IMR-90 (cell line): ENCODE measurements around the gene RAPGEF1. TPM values are rescaled to one million over a fixed set of nuclear protein-coding genes. Genes with fewer than 3 reads are reported as not detected.
A peak's percentile ranks its signal among the peaks of the same experiment; 100 is the strongest.

Experiments
- ATAC-seq: fragments of 200-7000 bp; cut with Tn5 transposase; 2 replicates; pipeline ENCODE4 v1.9.1; 2020; ENCODE audit warnings: low read depth, mild to moderate bottlenecking, moderate library complexity
- BruUV-seq: library from RNA; stranded (reverse); fragments of 400-500 nt; replicated peaks from 2 replicates; lab custom pipeline; 2021; lab: Mats Ljungman, UMichigan
- CTCF ChIA-PET: fragments of 300-600 bp; formaldehyde crosslinking; extraction: SDS; loops from one replicate; lab custom pipeline; 2021; ENCODE audit warnings: antibody characterized with exemption; lab: Yijun Ruan, JAX
- POLR2A ChIA-PET: fragments of 300-600 bp; sonication (Branson Sonifier 250); formaldehyde crosslinking; loops from one replicate; lab custom pipeline; 2022; ENCODE audit warnings: antibody characterized with exemption; ENCODE audit not compliant: unreplicated experiment; lab: Charles Lee
- DNase-seq: peaks from one replicate; pipeline ENCODE4 v3.0.0; 2013
- H2AFZ ChIP-seq: replicated peaks from 2 replicates; pipeline ENCODE3; 2013; ENCODE audit warnings: low read length, mild to moderate bottlenecking; ENCODE audit not compliant: poor library complexity
- H2AK5ac ChIP-seq: 2 replicates; pipeline ENCODE4 v1.6.1; 2013; ENCODE audit warnings: low read depth, low read length, inconsistent platforms
- H2AK9ac ChIP-seq: replicated peaks from 2 replicates; pipeline ENCODE3; 2013; ENCODE audit warnings: mild to moderate bottlenecking, low read depth, low read length, moderate library complexity; ENCODE audit not compliant: poor library complexity
- H2BK120ac ChIP-seq: 2 replicates; pipeline ENCODE4 v1.6.1; 2013; ENCODE audit warnings: low read depth, low read length, inconsistent platforms
- H2BK15ac ChIP-seq: 3 replicates; pipeline ENCODE4 v1.6.1; 2013; ENCODE audit warnings: low read depth, low read length, inconsistent platforms
- H2BK20ac ChIP-seq: 2 replicates; pipeline ENCODE4 v1.6.1; 2013; ENCODE audit warnings: low read depth, mild to moderate bottlenecking, inconsistent platforms, low read length, moderate library complexity
- H2BK5ac ChIP-seq: 2 replicates; pipeline ENCODE4 v1.6.1; 2013; ENCODE audit warnings: mild to moderate bottlenecking, low read depth, low read length, inconsistent platforms; ENCODE audit not compliant: poor library complexity, severe bottlenecking
- H3K14ac ChIP-seq: replicated peaks from 2 replicates; pipeline ENCODE4 v1.6.1; 2013; ENCODE audit warnings: low read depth, low read length, inconsistent platforms
- H3K18ac ChIP-seq: 2 replicates; pipeline ENCODE4 v1.6.1; 2013; ENCODE audit warnings: low read depth, low read length, control low read depth
- H3K23ac ChIP-seq: 2 replicates; pipeline ENCODE4 v1.6.1; 2013; ENCODE audit warnings: low read depth, low read length, inconsistent platforms
- H3K27ac ChIP-seq: 2 replicates; pipeline ENCODE4 v1.5.1; 2013; ENCODE audit warnings: mild to moderate bottlenecking, control low read depth, low read length; ENCODE audit not compliant: insufficient read depth
- H3K27me3 ChIP-seq: 2 replicates; pipeline ENCODE4 v1.6.1; 2013; ENCODE audit warnings: low read length; ENCODE audit not compliant: control insufficient read depth, insufficient read depth
- H3K36me3 ChIP-seq: 2 replicates; pipeline ENCODE4 v1.6.1; 2013; ENCODE audit warnings: low read length, mixed read lengths; ENCODE audit not compliant: control insufficient read depth, insufficient read depth
- H3K4ac ChIP-seq: 2 replicates; pipeline ENCODE4 v1.6.1; 2013; ENCODE audit warnings: low read depth, low read length, inconsistent platforms
- H3K4me1 ChIP-seq: 2 replicates; pipeline ENCODE4 v1.6.1; 2013; ENCODE audit warnings: low read length, mixed read lengths; ENCODE audit not compliant: control insufficient read depth, insufficient read depth
- H3K4me2 ChIP-seq: 2 replicates; pipeline ENCODE4 v1.6.1; 2013; ENCODE audit warnings: low read depth, mild to moderate bottlenecking, control low read depth, low read length, moderate library complexity
- H3K4me3 ChIP-seq: 2 replicates; pipeline ENCODE4 v1.5.1; 2013; ENCODE audit warnings: low read depth, mild to moderate bottlenecking, control low read depth, low read length, moderate library complexity; ENCODE audit not compliant: insufficient read depth
- H3K56ac ChIP-seq: 2 replicates; pipeline ENCODE4 v1.6.1; 2013; ENCODE audit warnings: low read length, inconsistent platforms; ENCODE audit not compliant: insufficient read depth; ENCODE audit errors: extremely low read depth
- H3K79me1 ChIP-seq, 2 experiments: 2 replicates each; pipeline ENCODE4 v1.6.1; 2013; ENCODE audit warnings: low read length in 2 of 2, inconsistent platforms in 1 of 2, low read depth in 1 of 2
- H3K9ac ChIP-seq: 2 replicates; pipeline ENCODE4 v1.6.1; 2013; ENCODE audit warnings: low read depth, low read length, control low read depth
- H3K9me1 ChIP-seq: 2 replicates; pipeline ENCODE4 v1.6.1; 2013; ENCODE audit warnings: low read length, inconsistent platforms; ENCODE audit not compliant: insufficient read depth
- H3K9me3 ChIP-seq: 2 replicates; pipeline ENCODE4 v1.6.1; 2013; ENCODE audit warnings: low read length; ENCODE audit not compliant: control insufficient read depth, insufficient read depth
- H4K20me1 ChIP-seq: 2 replicates; pipeline ENCODE4 v1.6.1; 2013; ENCODE audit warnings: low read length, inconsistent platforms; ENCODE audit not compliant: insufficient read depth
- H4K5ac ChIP-seq: 2 replicates; pipeline ENCODE4 v1.6.1; 2013; ENCODE audit warnings: mild to moderate bottlenecking, low read depth, low read length, control low read depth
- H4K8ac ChIP-seq, 2 experiments: 2 replicates each; pipeline ENCODE4 v1.6.1; 2013; ENCODE audit warnings: low read depth in 2 of 2, low read length in 2 of 2, control low read depth in 1 of 2, inconsistent platforms in 1 of 2
- H4K91ac ChIP-seq: 2 replicates; pipeline ENCODE4 v1.6.1; 2013; ENCODE audit warnings: low read depth, low read length, inconsistent platforms; ENCODE audit not compliant: insufficient read depth
- BHLHE40 ChIP-seq: fragments of 150-350 bp; IDR thresholded peaks from 2 replicates; pipeline ENCODE4 v1.6.1; 2016; ENCODE audit warnings: mild to moderate bottlenecking, low read depth, low read length
- CEBPB ChIP-seq: IDR thresholded peaks from 2 replicates; pipeline ENCODE4 v1.6.1; 2012; ENCODE audit warnings: low read depth, low read length, improper control_type of control experiment
- CHD1 ChIP-seq: IDR thresholded peaks from 2 replicates; pipeline ENCODE4 v1.6.1; 2012; ENCODE audit warnings: low read depth, low read length, improper control_type of control experiment
- FOS ChIP-seq: fragments of 150-350 bp; IDR thresholded peaks from 2 replicates; pipeline ENCODE4 v1.6.1; 2016; ENCODE audit warnings: low read depth, low read length
- MAFK ChIP-seq: IDR thresholded peaks from 2 replicates; pipeline ENCODE4 v1.6.1; 2012; ENCODE audit warnings: low read depth, low read length, improper control_type of control experiment
- MAZ ChIP-seq: IDR thresholded peaks from 2 replicates; pipeline ENCODE4 v1.6.1; 2012; ENCODE audit warnings: low read depth, mild to moderate bottlenecking, low read length, improper control_type of control experiment, moderate library complexity, borderline replicate concordance
- NFE2L2 ChIP-seq: fragments of 150-350 bp; IDR thresholded peaks from 2 replicates; pipeline ENCODE4 v1.6.1; 2016; ENCODE audit warnings: low read depth, mild to moderate bottlenecking, low read length
- POLR2A ChIP-seq: IDR thresholded peaks from 2 replicates; pipeline ENCODE4 v1.6.1; 2012; ENCODE audit warnings: mild to moderate bottlenecking, low read depth, low read length
- RAD21 ChIP-seq: IDR thresholded peaks from 2 replicates; pipeline ENCODE4 v1.6.1; 2012; ENCODE audit warnings: low read length, improper control_type of control experiment
- RCOR1 ChIP-seq: IDR thresholded peaks from 2 replicates; pipeline ENCODE4 v1.6.1; 2012; ENCODE audit warnings: mild to moderate bottlenecking, low read length, improper control_type of control experiment; ENCODE audit not compliant: insufficient replicate concordance
- RFX5 ChIP-seq: IDR thresholded peaks from 2 replicates; pipeline ENCODE4 v1.8.0; 2012; ENCODE audit warnings: low read depth, mild to moderate bottlenecking, low read length, moderate library complexity
- SMC3 ChIP-seq: fragments of 150-350 bp; IDR thresholded peaks from 2 replicates; pipeline ENCODE4 v1.6.1; 2016; ENCODE audit warnings: low read depth, mild to moderate bottlenecking, antibody characterized with exemption, low read length, moderate library complexity
- WGBS, 2 experiments: methylation state at CpG; one replicate each; pipeline versions ENCODE4 v1.1.5 to v1.1.7; 2013; ENCODE audit warnings: missing lambda C conversion rate in 2 of 2; ENCODE audit not compliant: insufficient read length in 1 of 2; ENCODE audit errors: extremely low coverage in 2 of 2; 5-methylcytosine and 5-hydroxymethylcytosine counted together
- dilution Hi-C: fragments of 300-500 bp; cut with HindIII; formaldehyde crosslinking; loops from one replicate; pipeline ENCODE4 v1.14.3; 2018; ENCODE audit warnings: low sequenced_read_pairs; ENCODE audit not compliant: unreplicated experiment
- in situ Hi-C: fragments of 300-500 bp; cut with MboI; formaldehyde crosslinking; loops from 3 replicates; pipeline ENCODE4 v1.14.3; 2019; ENCODE audit warnings: low sequenced_read_pairs, inconsistent platforms, mixed read lengths
- intact Hi-C: fragments of 100-400 bp; cut with micrococcal nuclease; formaldehyde crosslinking; loops from 2 replicates; pipeline ENCODE4 v1.10.0; 2022
- polyA plus RNA-seq, 3 experiments: library from polyadenylated mRNA; depleted of rRNA; stranded (reverse); fragments of >200 nt; gene quantifications; 2 replicates each; pipeline ENCODE4 v1.2.3, GENCODE V29; 2012; ENCODE audit warnings: low replicate concordance in 1 of 3
- total RNA-seq: library from RNA; depleted of rRNA; stranded (reverse); fragments of >200 nt; gene quantifications from 2 replicates; pipeline ENCODE4 v1.2.3, GENCODE V29; 2012
- TF ChIP-seq, protein P1 (sequence below): fragments of 150-350 bp; IDR thresholded peaks from 2 replicates; pipeline ENCODE4 v1.6.1; 2017; ENCODE audit warnings: mild to moderate bottlenecking, antibody characterized with exemption, low read length, low read depth
- TF ChIP-seq, protein P2 (sequence below): fragments of 150-350 bp; IDR thresholded peaks from 2 replicates; pipeline ENCODE4 v1.6.1; 2016; ENCODE audit warnings: low read depth, mild to moderate bottlenecking, low read length, moderate library complexity, borderline replicate concordance

RAPGEF1 gene
- total and polyA plus RNA-seq, 2 of the 4 experiments (the other 2 are of a cell fraction): 13.1 to 22.3 TPM

DNA sequence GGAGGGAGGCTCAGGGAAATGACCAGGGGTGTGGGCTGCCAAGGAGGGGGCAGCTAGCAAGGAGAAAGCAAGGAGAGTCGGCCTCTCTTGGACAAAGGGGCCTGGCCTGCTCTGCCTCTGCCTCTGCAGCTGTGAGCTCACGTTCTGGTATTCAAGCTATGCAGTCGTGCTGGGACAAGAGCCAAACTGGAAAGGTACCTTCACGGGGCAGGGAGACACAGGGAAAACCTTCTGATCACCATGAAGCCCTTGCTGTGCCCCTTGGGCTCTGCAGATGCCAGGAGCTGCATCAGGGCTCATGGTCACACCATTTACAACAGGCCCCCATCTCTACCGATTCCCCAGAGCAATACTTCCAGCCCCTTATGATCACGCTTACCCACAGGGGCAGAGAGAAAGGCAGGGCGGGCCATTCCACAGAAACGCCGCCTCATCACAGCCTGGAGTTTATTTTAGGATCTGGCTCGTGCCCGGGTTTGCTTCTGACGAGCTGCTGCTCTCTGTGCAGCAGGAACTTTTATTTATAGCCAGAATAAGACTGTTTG lies 131.3 kb downstream of the RAPGEF1 start:
- ChIA-PET POLR2A (no interaction called here), CTCF (interaction anchor here (1.1 to 2.2 kb wide), 2 partner anchors 68 to 132 kb away, joined by 3 to 9 read pairs; no protein-coding TSS in a partner anchor)
- DNase-seq (peak; percentile 87), ATAC-seq (peak; percentile 88)
- in situ Hi-C loops: no loop called here
- H3K36me3 ChIP-seq: peaks cover 3% of the 10 kb centered on the region
- peak overlapping the region; percentile 97 for H3K4ac ChIP-seq
- H3K4me2 ChIP-seq: peak overlapping the region; percentile 63
- peak overlapping the region; percentile 96 for H4K91ac ChIP-seq
- peak overlapping the region; percentile 92 for H2AK9ac ChIP-seq
- peak overlapping the region; percentile 93 for H3K23ac ChIP-seq
- H3K56ac ChIP-seq: peak overlapping the region; percentile 80
- no peaks in the 10 kb centered on the region for H3K9me3 ChIP-seq
- peak overlapping the region; percentile 64 for H3K18ac ChIP-seq
- peak overlapping the region; percentile 78 for H3K27ac ChIP-seq
- H4K8ac ChIP-seq: peak overlapping the region; percentile 6 to 90; a peak in 3 of 4 replicates
- no TSS peak for BruUV-seq
- peaks cover 39% of the 10 kb centered on the region for H3K9me1 ChIP-seq
- no peaks in the 10 kb centered on the region for H3K27me3 ChIP-seq
- H3K4me1 ChIP-seq: peaks cover 35% of the 10 kb centered on the region
- peak overlapping the region; percentile 80; the same call in 2 of the 3 replicates for H2BK15ac ChIP-seq
- WGBS, 2 experiments: 0% methylated on average over 1 of the region's 12 CpGs; no CpG with 5 or more reads in 1 of the 2 experiments
- peak overlapping the region; percentile 93; the same call in 1 of the 2 replicates for H2AK5ac ChIP-seq
- peak overlapping the region; percentile 97 for H2BK20ac ChIP-seq
- H3K14ac ChIP-seq: peak overlapping the region; percentile 86
- peak overlapping the region; percentile 8; the same call in 1 of the 2 replicates for H3K4me3 ChIP-seq
- H3K9ac ChIP-seq: peak overlapping the region; percentile 25
- peak overlapping the region; percentile 87 for H2BK5ac ChIP-seq
- intact Hi-C loops: loop anchor here (2.0 to 5.0 kb wide), 4 partner anchors 26 to 130 kb away; no protein-coding TSS in a partner anchor
- dilution Hi-C loops: no loop called here
- H3K79me1 ChIP-seq: peaks cover 4 to 22% of the 10 kb centered on the region in 2 experiments; a peak in 3 of 4 replicates
- H2BK120ac ChIP-seq: peak overlapping the region; percentile 94
- H2AFZ ChIP-seq: peak overlapping the region; percentile 92
- peaks cover 10% of the 10 kb centered on the region for H4K20me1 ChIP-seq
- H4K5ac ChIP-seq: peak overlapping the region; percentile 63; the same call in 1 of the 2 replicates
- TF ChIP-seq CEBPB (no peak), FOS (no peak), MAZ (peak; percentile 15; the same call in 1 of the 2 replicates), SMC3 (no peak; the same call in 1 of the 2 replicates), RAD21 (peak; percentile 18; the same call in 1 of the 2 replicates), CHD1 (no peak), RCOR1 (no peak), POLR2A (no peak), BHLHE40 (peak; percentile 92), NFE2L2 (peak; percentile 40; the same call in 1 of the 2 replicates), RFX5 (no peak), MAFK (0 out of 2 replicates have a peak, but pooled peaks have one; percentile 32)
- TF ChIP-seq, protein P1, sequence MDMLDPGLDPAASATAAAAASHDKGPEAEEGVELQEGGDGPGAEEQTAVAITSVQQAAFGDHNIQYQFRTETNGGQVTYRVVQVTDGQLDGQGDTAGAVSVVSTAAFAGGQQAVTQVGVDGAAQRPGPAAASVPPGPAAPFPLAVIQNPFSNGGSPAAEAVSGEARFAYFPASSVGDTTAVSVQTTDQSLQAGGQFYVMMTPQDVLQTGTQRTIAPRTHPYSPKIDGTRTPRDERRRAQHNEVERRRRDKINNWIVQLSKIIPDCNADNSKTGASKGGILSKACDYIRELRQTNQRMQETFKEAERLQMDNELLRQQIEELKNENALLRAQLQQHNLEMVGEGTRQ: no peak
- TF ChIP-seq, protein P2, sequence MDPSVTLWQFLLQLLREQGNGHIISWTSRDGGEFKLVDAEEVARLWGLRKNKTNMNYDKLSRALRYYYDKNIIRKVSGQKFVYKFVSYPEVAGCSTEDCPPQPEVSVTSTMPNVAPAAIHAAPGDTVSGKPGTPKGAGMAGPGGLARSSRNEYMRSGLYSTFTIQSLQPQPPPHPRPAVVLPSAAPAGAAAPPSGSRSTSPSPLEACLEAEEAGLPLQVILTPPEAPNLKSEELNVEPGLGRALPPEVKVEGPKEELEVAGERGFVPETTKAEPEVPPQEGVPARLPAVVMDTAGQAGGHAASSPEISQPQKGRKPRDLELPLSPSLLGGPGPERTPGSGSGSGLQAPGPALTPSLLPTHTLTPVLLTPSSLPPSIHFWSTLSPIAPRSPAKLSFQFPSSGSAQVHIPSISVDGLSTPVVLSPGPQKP: no peak
